ENCODE measurements around the gene ATP1A1.

The ATP1A1 gene

DNA sequence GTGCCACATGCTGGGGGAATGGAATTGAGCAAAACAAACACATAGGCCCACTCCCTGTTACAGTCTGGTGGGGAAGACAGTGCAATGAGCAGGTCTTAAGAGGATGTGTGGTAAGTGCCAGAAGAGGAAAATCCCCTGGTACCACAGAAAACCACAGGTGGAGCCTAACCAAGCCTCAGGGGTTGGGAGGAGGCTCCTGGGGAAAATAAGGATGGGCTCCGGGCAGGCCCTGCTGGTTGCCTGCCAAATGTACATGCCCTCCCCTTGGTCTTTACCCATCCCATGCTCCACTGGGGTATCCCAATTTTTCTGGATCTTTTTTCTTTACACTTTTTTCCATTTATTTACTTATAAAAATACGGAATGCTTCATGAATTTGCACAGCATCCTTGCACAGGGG lies 40.4 kb downstream of the ATP1A1 start:
- FAIRE-seq (no peak), DNase-seq (ENCODE audit: insufficient read length, low spot score) (no peak)

DNA sequence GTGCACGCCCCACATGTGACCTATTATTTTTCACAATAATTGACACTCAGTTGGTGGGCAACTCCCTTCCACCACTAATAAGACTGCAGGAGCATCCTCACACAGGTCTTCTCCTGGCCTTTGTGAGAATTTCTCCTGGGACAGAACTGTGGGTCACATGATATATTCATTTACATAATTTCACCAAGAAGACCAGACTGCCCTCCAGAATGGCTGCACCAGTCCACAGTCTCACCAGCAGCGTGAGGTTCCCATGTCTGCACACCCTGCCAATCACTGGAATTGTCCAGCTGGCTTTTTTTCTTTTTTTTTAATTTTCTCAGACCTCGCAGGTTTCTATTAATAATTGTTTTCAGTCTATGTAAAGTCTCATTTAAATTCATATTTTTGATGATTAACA lies 41.3 kb downstream of the ATP1A1 start:
- no peak for FAIRE-seq

More for the DNA sequence above, 40.4 kb downstream of the ATP1A1 start:
- TF ChIP-seq POLR2A (IDR thresholded peaks at IDR 0.05; ENCODE audit: low read depth, low read length) (no peak), POLR2AphosphoS5 (IDR thresholded peaks at IDR 0.05; ENCODE audit: low read depth, low read length) (no peak), PAX5 (IDR thresholded peaks at IDR 0.05; ENCODE audit: insufficient read depth, low read length, severe bottlenecking) (no peak), SPI1 (IDR thresholded peaks at IDR 0.05; ENCODE audit: low read depth, low read length) (no peak), POU2F2 (IDR thresholded peaks at IDR 0.05; ENCODE audit: low read depth, low read length) (no peak), TAF1 (IDR thresholded peaks at IDR 0.05; ENCODE audit: low read depth, low read length) (no peak)

DNA sequence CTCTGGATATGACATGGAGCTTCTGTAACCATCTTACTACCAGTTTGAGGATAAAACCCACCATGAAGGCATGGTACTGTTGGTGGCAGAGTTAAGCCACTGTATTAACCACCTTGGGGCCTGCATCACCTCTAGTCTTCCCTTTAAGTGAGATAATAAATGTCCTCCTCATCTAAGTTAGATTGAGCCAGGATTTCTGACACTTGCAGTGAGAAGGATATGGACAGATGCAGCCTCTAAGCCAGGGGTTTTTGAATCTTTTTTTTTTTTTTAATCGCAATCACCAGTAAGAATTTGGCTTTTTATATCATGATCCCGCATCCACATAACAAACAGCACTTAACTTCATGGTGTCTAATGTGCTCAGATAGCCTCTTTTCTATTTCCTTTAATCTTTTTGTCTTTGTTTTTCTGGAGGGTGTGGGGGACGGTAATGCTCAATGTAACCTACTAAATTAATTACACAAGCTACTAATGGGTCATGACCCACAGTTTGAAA lies 42.2 kb downstream of the ATP1A1 start:
- DNase-seq (ENCODE audit: insufficient read length, low spot score) (no peak), FAIRE-seq (no peak)
- TF ChIP-seq POU2F2 (IDR thresholded peaks at IDR 0.05; ENCODE audit: low read depth, low read length): no peak
- no peak for TF ChIP-seq POLR2AphosphoS5 (IDR thresholded peaks at IDR 0.05; ENCODE audit: low read depth, low read length)
- TF ChIP-seq POLR2A (IDR thresholded peaks at IDR 0.05; ENCODE audit: low read depth, low read length): no peak
- TF ChIP-seq TAF1 (IDR thresholded peaks at IDR 0.05; ENCODE audit: low read depth, low read length): no peak
- TF ChIP-seq PAX5 (IDR thresholded peaks at IDR 0.05; ENCODE audit: insufficient read depth, low read length, severe bottlenecking): no peak
- TF ChIP-seq SPI1 (IDR thresholded peaks at IDR 0.05; ENCODE audit: low read depth, low read length): no peak

More for the DNA sequence above, 41.3 kb downstream of the ATP1A1 start:
- TF ChIP-seq POU2F2 (IDR thresholded peaks at IDR 0.05; ENCODE audit: low read depth, low read length) (no peak), POLR2A (IDR thresholded peaks at IDR 0.05; ENCODE audit: low read depth, low read length) (no peak)
- DNase-seq (ENCODE audit: insufficient read length, low spot score): no peak

DNA sequence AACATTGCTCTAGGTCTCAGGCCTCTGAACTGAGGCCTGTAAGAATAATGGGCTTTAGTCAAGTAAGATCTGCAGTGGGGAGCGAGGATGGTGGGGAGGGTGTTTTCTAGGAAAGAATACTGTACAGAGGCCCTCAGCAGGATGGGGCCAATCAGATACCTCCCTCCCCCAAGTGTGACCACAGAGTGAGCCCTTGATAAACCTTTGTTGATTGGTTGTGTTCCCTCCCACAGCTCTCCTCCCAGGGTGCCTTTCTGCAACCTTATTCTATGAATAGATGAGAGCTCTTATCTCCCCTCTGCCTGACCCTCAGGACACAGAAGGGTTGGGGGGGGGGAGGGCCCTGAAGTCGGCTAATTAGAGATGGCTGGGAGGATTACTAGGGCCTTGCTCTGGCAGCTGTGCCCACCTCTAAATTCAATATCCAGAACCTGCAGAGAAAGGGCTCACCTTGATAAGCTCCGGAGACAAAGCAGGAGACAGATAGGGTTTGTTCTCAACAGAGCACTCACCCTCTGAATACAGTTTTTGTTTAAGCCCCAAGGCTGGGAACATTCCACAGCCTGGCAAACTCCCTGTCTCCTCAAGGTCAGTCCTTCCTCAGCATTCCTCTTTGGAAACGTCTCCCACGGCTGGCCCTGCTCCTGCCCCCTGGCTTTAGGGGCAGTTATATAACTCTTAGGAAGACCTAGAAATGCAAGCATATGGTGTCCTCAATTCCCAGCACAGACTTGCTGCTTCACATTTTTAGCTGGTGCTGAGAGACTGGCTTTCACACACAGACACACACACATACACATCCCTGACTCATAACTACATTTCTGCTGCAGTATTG lies 42.9 kb downstream of the ATP1A1 start:
- no peak for FAIRE-seq
- no peak for TF ChIP-seq PAX5 (IDR thresholded peaks at IDR 0.05; ENCODE audit: insufficient read depth, low read length, severe bottlenecking)
- no peak for TF ChIP-seq TAF1 (IDR thresholded peaks at IDR 0.05; ENCODE audit: low read depth, low read length)
- TF ChIP-seq POLR2A (IDR thresholded peaks at IDR 0.05; ENCODE audit: low read depth, low read length): no peak
- TF ChIP-seq SPI1 (IDR thresholded peaks at IDR 0.05; ENCODE audit: low read depth, low read length): no peak
- no peak for TF ChIP-seq POU2F2 (IDR thresholded peaks at IDR 0.05; ENCODE audit: low read depth, low read length)
- TF ChIP-seq POLR2AphosphoS5 (IDR thresholded peaks at IDR 0.05; ENCODE audit: low read depth, low read length): no peak
- no peak for DNase-seq (ENCODE audit: insufficient read length, low spot score)

DNA sequence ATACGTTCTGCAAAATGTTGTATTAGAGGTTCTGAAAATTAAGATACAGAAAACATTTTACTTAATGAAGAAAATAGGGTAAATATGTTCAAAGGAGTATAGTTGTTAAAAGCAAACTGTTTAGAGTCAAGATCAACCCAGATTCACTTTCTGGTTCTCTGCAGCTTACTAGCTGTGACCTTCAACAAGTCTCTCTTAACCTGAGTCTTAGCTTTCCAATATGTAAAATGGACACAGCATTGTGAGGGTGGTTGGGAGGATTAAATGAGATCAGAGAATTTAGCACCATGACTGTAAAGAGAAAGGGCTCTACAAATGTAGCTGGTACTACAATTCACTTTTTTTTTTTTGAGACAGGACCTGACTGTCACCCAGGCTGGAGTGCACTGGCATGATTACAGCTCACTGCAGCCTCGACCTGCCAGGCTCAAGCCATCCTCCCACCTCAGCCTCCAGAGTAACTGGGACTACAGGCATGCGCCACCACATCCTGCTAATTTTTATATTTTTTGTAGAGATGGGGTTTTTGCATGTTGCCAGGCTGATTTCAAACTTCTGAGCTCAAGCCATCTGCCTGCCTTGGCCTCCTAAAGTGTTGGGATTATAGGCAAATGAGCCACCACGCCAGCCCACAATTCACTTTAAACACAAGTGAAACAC lies 43.9 kb downstream of the ATP1A1 start:
- TF ChIP-seq POLR2AphosphoS5 (IDR thresholded peaks at IDR 0.05; ENCODE audit: low read depth, low read length) (no peak), SPI1 (IDR thresholded peaks at IDR 0.05; ENCODE audit: low read depth, low read length) (no peak), TAF1 (IDR thresholded peaks at IDR 0.05; ENCODE audit: low read depth, low read length) (no peak), POU2F2 (IDR thresholded peaks at IDR 0.05; ENCODE audit: low read depth, low read length) (no peak), POLR2A (IDR thresholded peaks at IDR 0.05; ENCODE audit: low read depth, low read length) (no peak), PAX5 (IDR thresholded peaks at IDR 0.05; ENCODE audit: insufficient read depth, low read length, severe bottlenecking) (no peak)
- DNase-seq (ENCODE audit: insufficient read length, low spot score) (no peak), FAIRE-seq (no peak)

DNA sequence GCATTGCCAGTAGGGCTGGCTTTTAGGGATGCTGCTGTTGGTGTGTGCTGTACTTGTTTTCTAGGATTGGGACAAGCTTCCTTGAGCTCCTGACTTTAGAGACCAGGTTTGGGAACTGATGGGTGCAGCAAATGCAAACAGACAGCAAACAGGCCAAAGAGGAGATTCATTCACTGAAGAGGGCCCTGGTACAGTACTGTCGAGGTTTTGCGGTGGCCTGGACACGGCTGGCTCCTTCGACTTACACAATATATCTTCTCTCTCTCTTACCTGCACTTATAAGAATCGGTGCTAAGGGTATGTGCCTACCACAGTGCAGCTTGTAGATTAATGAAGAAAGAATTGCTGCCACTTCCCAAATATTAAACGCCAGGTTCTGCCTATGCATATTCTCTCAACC lies 44.6 kb downstream of the ATP1A1 start:
- FAIRE-seq: no peak
- DNase-seq (ENCODE audit: insufficient read length, low spot score): no peak
- TF ChIP-seq POLR2AphosphoS5 (IDR thresholded peaks at IDR 0.05; ENCODE audit: low read depth, low read length) (no peak), POU2F2 (IDR thresholded peaks at IDR 0.05; ENCODE audit: low read depth, low read length) (no peak), TAF1 (IDR thresholded peaks at IDR 0.05; ENCODE audit: low read depth, low read length) (no peak), SPI1 (IDR thresholded peaks at IDR 0.05; ENCODE audit: low read depth, low read length) (no peak), POLR2A (IDR thresholded peaks at IDR 0.05; ENCODE audit: low read depth, low read length) (no peak), PAX5 (IDR thresholded peaks at IDR 0.05; ENCODE audit: insufficient read depth, low read length, severe bottlenecking) (no peak)

DNA sequence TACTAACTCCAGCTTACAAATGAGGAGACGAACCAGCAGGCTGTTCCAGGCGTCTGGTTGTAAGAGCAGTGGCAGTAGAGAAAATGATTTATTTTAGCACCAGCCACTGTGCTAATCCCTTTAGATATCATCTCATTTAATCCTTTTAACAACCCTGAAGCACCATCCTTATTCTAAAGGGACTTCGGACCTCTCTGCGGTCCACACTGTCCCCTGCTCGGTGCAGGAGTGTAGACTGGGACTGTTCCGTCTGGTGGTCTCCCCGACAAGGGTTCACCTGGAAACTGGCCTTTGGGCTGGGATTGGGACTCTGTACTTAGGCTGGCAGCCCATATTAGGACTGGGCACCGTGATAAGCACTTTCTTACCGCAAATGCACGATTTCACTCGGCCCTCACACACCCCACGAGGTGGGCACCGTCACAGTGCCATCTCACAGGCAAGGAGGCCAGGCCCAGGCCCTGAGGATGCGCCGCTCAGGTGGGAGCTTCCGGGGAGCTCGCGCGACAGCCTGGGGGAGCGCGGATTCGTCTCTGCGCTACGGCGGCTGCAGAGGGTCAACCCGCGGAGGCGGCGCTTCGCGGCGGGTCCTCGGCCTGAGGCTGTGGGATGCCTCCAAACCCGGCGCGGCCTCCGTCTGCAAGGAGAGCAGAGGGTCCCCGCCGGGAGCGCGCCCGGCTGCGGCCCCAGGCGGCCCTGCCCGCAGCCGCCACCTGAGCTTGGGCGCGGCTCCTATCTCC lies 45.2 kb downstream of the ATP1A1 start:
- no peak for TF ChIP-seq PAX5 (IDR thresholded peaks at IDR 0.05; ENCODE audit: insufficient read depth, low read length, severe bottlenecking)
- TF ChIP-seq POLR2A (IDR thresholded peaks at IDR 0.05; ENCODE audit: low read depth, low read length): peak; percentile 92
- peak; percentile 90 for TF ChIP-seq POU2F2 (IDR thresholded peaks at IDR 0.05; ENCODE audit: low read depth, low read length)
- TF ChIP-seq POLR2AphosphoS5 (IDR thresholded peaks at IDR 0.05; ENCODE audit: low read depth, low read length): peak; percentile 93
- TF ChIP-seq TAF1 (IDR thresholded peaks at IDR 0.05; ENCODE audit: low read depth, low read length): peak; percentile 82
- no peak for TF ChIP-seq SPI1 (IDR thresholded peaks at IDR 0.05; ENCODE audit: low read depth, low read length)
- FAIRE-seq: peak; percentile 94
- peak; percentile 71 for DNase-seq (ENCODE audit: insufficient read length, low spot score)

DNA sequence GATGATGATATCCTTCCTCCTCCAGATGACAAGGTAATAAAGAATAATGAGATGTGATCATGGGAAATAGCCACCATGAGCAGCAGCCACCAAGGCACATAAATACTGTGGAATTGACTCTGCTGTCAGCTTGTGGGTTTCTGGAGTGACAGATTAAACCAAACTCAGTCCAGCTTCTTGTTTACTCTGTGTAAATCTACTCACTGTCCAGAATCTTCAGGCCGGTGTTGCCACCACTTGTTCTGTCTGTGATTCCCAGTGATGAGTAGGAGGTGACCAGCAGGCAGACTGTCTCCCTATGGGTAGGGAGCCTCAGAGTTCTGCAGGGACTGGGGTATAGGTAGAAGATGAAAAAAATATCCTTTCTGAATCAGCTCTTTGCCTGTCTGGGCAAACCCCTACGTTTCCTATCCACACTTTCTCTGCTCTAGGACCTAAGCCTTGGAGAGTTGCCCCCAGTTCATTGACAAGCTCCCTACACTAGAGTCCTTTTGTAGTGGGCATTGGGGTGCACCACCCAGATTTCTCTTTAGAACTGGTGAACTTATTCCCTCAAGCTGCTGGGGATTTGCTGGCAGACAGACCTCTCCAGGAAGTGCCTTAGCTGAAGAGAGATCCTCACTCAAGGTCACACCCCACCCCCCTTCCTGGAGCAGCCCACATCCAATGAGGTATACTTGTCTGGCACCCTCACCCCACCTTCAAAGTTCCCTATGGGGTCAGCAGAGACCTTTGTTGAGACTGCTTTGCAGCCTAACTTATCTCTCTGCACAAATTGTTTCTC lies 47.6 kb downstream of the ATP1A1 start:
- DNase-seq (ENCODE audit: insufficient read length, low spot score) (no peak), FAIRE-seq (no peak)
- TF ChIP-seq POLR2AphosphoS5 (IDR thresholded peaks at IDR 0.05; ENCODE audit: low read depth, low read length) (no peak), POU2F2 (IDR thresholded peaks at IDR 0.05; ENCODE audit: low read depth, low read length) (no peak), TAF1 (IDR thresholded peaks at IDR 0.05; ENCODE audit: low read depth, low read length) (no peak), POLR2A (IDR thresholded peaks at IDR 0.05; ENCODE audit: low read depth, low read length) (no peak), SPI1 (IDR thresholded peaks at IDR 0.05; ENCODE audit: low read depth, low read length) (no peak), PAX5 (IDR thresholded peaks at IDR 0.05; ENCODE audit: insufficient read depth, low read length, severe bottlenecking) (no peak)
